Endothelial cell of umbilical vein (primary cell): ENCODE data around the gene GVQW3. TPM values are rescaled to one million over a fixed set of nuclear protein-coding genes. Genes with fewer than 3 reads are reported as not detected.

Experiments used
- Bru-seq: library from RNA; stranded (reverse); fragments of 400-500 nt; gene quantifications from one replicate; lab custom pipeline; 2021; lab: Mats Ljungman, UMichigan
- BruChase-seq, 2 experiments: library from RNA; stranded (reverse); fragments of 400-500 nt; gene quantifications; one replicate each; lab custom pipeline; 2021; lab: Mats Ljungman, UMichigan
- BruUV-seq: library from RNA; stranded (reverse); fragments of 400-500 nt; replicated peaks from 2 replicates; lab custom pipeline; 2021; lab: Mats Ljungman, UMichigan
- CTCF ChIA-PET: fragments of 300-600, 350-600 bp; sonication (Branson Sonifier 250); formaldehyde crosslinking; loops from one replicate; lab custom pipeline; 2021; ENCODE audit warnings: antibody characterized with exemption, inconsistent platforms; lab: Charles Lee
- POLR2A ChIA-PET: fragments of 300-600, 350-600 bp; sonication (Branson Sonifier 250); formaldehyde crosslinking; loops from one replicate; lab custom pipeline; 2021; ENCODE audit warnings: antibody characterized with exemption, inconsistent platforms; lab: Charles Lee
- DNase-seq: peaks from one replicate; pipeline ENCODE4 v3.0.0-alpha.2; 2011; ENCODE audit warnings: low read depth, low spot score
- FAIRE-seq: peaks from 2 replicates; lab custom pipeline; 2011; peaks lifted over from hg19 to GRCh38; lab: Jason Lieb, UNC
- H2AFZ ChIP-seq: 2 replicates; pipeline ENCODE4 v1.6.0; 2012; ENCODE audit warnings: low read depth, low read length, control low read depth, inconsistent platforms
- H3K27ac ChIP-seq: 2 replicates; pipeline ENCODE4 v1.5.1; 2011; ENCODE audit warnings: low read depth, mild to moderate bottlenecking, control low read depth, low read length, moderate library complexity; ENCODE audit not compliant: insufficient read depth
- H3K27me3 ChIP-seq, 2 experiments: 2 replicates each; pipeline versions ENCODE4 v1.6.0 to v1.6.1; 2011; ENCODE audit warnings: low read length in 2 of 2, mixed read lengths in 1 of 2; ENCODE audit not compliant: control insufficient read depth in 2 of 2, insufficient read depth in 2 of 2
- H3K36me3 ChIP-seq, 2 experiments: 2 replicates in 1 of 2; 3 replicates in 1 of 2; pipeline ENCODE4 v1.5.1; 2011; ENCODE audit warnings: low read length in 2 of 2, mild to moderate bottlenecking in 1 of 2, moderate library complexity in 1 of 2; ENCODE audit not compliant: control insufficient read depth in 2 of 2, insufficient read depth in 2 of 2; ENCODE audit errors: extremely low read depth in 1 of 2
- H3K4me1 ChIP-seq: 3 replicates; pipeline ENCODE4 v1.5.1; 2011; ENCODE audit warnings: mild to moderate bottlenecking, low read length; ENCODE audit not compliant: control insufficient read depth, insufficient read depth; ENCODE audit errors: extremely low read depth
- H3K4me2 ChIP-seq: 2 replicates; pipeline ENCODE4 v1.6.1; 2011; ENCODE audit warnings: low read length, control low read depth, mixed read lengths; ENCODE audit not compliant: insufficient read depth
- H3K4me3 ChIP-seq, 3 experiments: fragments of 200-600 bp in 1 of 3; sonication (generic), shearing (Covaris generic) in 1 of 3; replicated peaks in 1 of 3; 2 replicates each; pipeline ENCODE4 v1.5.1; 2011 to 2016; ENCODE audit warnings: control low read depth in 3 of 3, low read length in 3 of 3, mild to moderate bottlenecking in 2 of 3, inconsistent platforms in 1 of 3, low read depth in 1 of 3, moderate library complexity in 1 of 3; ENCODE audit not compliant: insufficient read depth in 1 of 3
- H3K79me2 ChIP-seq: 2 replicates; pipeline ENCODE4 v1.6.0; 2012; ENCODE audit warnings: low read length, inconsistent platforms; ENCODE audit not compliant: control insufficient read depth, insufficient read depth
- H3K9ac ChIP-seq: replicated peaks from 2 replicates; pipeline ENCODE3; 2011; ENCODE audit warnings: low read length, control low read depth; ENCODE audit not compliant: insufficient read depth; ENCODE audit errors: extremely low read depth
- H3K9me1 ChIP-seq: replicated peaks from 3 replicates; pipeline ENCODE4 v1.6.0; 2011; ENCODE audit warnings: mild to moderate bottlenecking, low read length; ENCODE audit not compliant: control insufficient read depth, insufficient read depth; ENCODE audit errors: extremely low read depth
- H3K9me3 ChIP-seq: replicated peaks from 2 replicates; pipeline ENCODE4 v1.5.1; 2012; ENCODE audit warnings: low read length, inconsistent platforms; ENCODE audit not compliant: control insufficient read depth, insufficient read depth
- H4K20me1 ChIP-seq: replicated peaks from 2 replicates; pipeline ENCODE3; 2011; ENCODE audit warnings: mild to moderate bottlenecking, low read length; ENCODE audit not compliant: control insufficient read depth, insufficient read depth; ENCODE audit errors: extremely low read depth
- EZH2 ChIP-seq: IDR thresholded peaks from 2 replicates; pipeline ENCODE4 v1.6.1; 2012; ENCODE audit warnings: borderline replicate concordance, low read depth, mild to moderate bottlenecking, moderate library complexity, low read length, inconsistent platforms; ENCODE audit not compliant: severe bottlenecking
- GATA2 ChIP-seq: IDR thresholded peaks from 2 replicates; pipeline ENCODE4 v1.7.0; 2011; ENCODE audit warnings: low read depth, mild to moderate bottlenecking, moderate library complexity, mixed read lengths, low read length; ENCODE audit not compliant: insufficient read length, insufficient read depth
- JUN ChIP-seq: IDR thresholded peaks from 2 replicates; pipeline ENCODE4 v1.6.1; 2011; ENCODE audit warnings: borderline replicate concordance, low read depth; ENCODE audit not compliant: insufficient read length, insufficient read depth
- POLR2A ChIP-seq: IDR thresholded peaks from 2 replicates; pipeline ENCODE4 v1.6.1; 2012; ENCODE audit warnings: low read depth, mild to moderate bottlenecking, control low read depth, low read length
- POLR2AphosphoS5 ChIP-seq: IDR thresholded peaks from 2 replicates; pipeline ENCODE4 v1.6.1; 2012; ENCODE audit warnings: low read depth, mild to moderate bottlenecking, control low read depth, low read length, moderate library complexity; ENCODE audit not compliant: insufficient read depth
- dilution Hi-C: fragments of 300-500 bp; cut with MboI; formaldehyde crosslinking; loops from one replicate; pipeline ENCODE4 v1.15.0; 2019; ENCODE audit warnings: low sequenced_read_pairs; ENCODE audit not compliant: extremely low pct_ligation_motif_present
- intact Hi-C: fragments of 100-400 bp; cut with micrococcal nuclease; formaldehyde crosslinking; loops from one replicate; pipeline ENCODE4 v1.10.0; 2022
- long read RNA-seq: library from polyadenylated mRNA; stranded (forward); transcript quantifications from one replicate; pipeline ENCODE4 v2.0.0, GENCODE V29; 2021
- polyA minus RNA-seq, 3 experiments: library from RNA; depleted of rRNA, polyadenylated mRNA; stranded (reverse); fragments of >200 nt; gene quantifications; 1 replicate in 1 of 3; 2 replicates in 2 of 3; pipeline ENCODE4 v1.2.3, GENCODE V29; 2011
- polyA plus RNA-seq, 4 experiments: library from polyadenylated mRNA; depleted of rRNA in 3 of 4; stranded (reverse) in 3 of 4; unstranded in 1 of 4; fragments of >200 nt; gene quantifications; 2 replicates each; pipeline versions ENCODE4 v1.2.1 to v1.2.3, GENCODE V29; 2011 to 2012; ENCODE audit warnings: missing spikeins in 1 of 4
- total RNA-seq: library from RNA; stranded (reverse); gene quantifications from 2 replicates; pipeline ENCODE4 v1.2.3, GENCODE V29; 2021
- TF ChIP-seq, protein P1 (sequence below), 2 donors: IDR thresholded peaks; 1 replicate in 1 of 2; 2 replicates in 1 of 2; pipeline ENCODE4 v1.5.1; 2011; ENCODE audit warnings: low read length in 2 of 2, mild to moderate bottlenecking in 2 of 2, moderate library complexity in 2 of 2, control low read depth in 1 of 2, inconsistent platforms in 1 of 2, low read depth in 1 of 2; ENCODE audit not compliant: insufficient read depth in 1 of 2; ENCODE audit errors: extremely low read depth in 1 of 2
- TF ChIP-seq, protein P2 (sequence below): IDR thresholded peaks from 2 replicates; pipeline ENCODE4 v1.6.1; 2011; ENCODE audit not compliant: insufficient read depth, insufficient read length

Gene GVQW3
- 0.99 and 2.8 TPM in 2 replicates for total RNA-seq
- polyA plus RNA-seq, result 0.97 and 1.0 TPM in 2 replicates
- 0.63 and 0.79 TPM in 2 replicates for polyA plus RNA-seq (2011; cell fraction: cytosol; rRNA removed)
- 3.4 and 4.0 TPM in 2 replicates for polyA plus RNA-seq (2011; cell fraction: nucleus; rRNA removed)
- polyA plus RNA-seq (2012), result 0.95 and 1.6 TPM in 2 replicates
- polyA minus RNA-seq, result 1.8 and 2.4 TPM in 2 replicates
- polyA minus RNA-seq (2011; cell fraction: cytosol; rRNA and poly(A)+ RNA removed), result 1.2 TPM
- polyA minus RNA-seq (2011; cell fraction: nucleus; rRNA and poly(A)+ RNA removed), result 1.7 and 2.7 TPM in 2 replicates
- Bru-seq, nascent RNA, result percentile 41 among the genes with signal in this experiment
- percentile 24 among the genes with signal in this experiment for BruChase-seq, experiment 1, labeled RNA remaining after a 6-hour chase
- BruChase-seq, experiment 2, labeled RNA remaining after a 2-hour chase, result percentile 36 among the genes with signal in this experiment
- long read RNA-seq, partial matches to known transcripts, result 0 of 4 reads
- long read RNA-seq, other reads (novel, unspliced or antisense), result 4 of 4 reads

DNA sequence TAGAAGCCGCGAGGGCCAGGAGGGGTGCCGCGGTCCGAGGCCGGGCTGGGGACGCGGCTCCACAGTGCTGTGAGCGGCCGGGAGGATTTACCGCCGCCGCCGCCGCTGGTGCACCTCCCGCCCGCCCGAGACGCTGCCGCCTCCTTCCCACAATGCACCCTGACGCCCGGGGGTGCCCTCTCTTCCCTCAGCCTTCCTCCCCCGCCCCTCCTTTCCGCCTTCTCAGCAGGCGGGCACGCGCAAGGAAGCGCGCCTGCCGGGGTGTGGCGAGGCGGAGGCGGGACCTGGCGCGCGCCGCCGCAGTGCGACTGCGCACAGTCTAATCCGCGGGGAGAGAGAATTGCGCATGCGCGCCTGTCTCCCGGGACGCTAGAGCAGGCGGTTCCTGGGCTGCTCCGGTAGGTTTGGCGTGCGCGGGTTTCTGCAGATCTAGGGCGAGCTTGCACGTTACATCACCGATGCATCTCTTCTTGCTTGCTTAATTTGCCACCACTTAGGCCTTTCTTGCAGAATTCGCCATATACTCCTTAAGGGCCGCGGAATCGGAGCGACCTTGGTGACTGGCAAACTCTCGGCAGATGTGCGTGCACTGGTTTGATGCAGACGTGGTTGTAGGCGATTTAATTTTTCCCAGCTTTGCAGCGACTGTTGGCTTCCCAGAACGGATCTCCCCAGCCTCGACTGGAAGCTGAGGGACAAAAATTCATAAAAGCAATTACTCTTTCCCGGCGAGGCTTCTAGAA, at the start of gene GVQW3, which contains the start of gene THAP12:
Gene GVQW3 (plus strand): TSS at position 347 of the 743 bp plus-strand sequence. CDS start 506 bp downstream, outside the sequence.
Gene THAP12 (minus strand): TSS at position 156 of the 743 bp plus-strand sequence. CDS start 296 bp downstream, outside the sequence.
- DNase-seq, result peak; percentile 99
- Histone ChIP-seq H3K27me3 (no peaks in the 10 kb centered on the region), H3K9me1 (no peaks in the 10 kb centered on the region), H3K36me3 (no peaks in the 10 kb centered on the region), H4K20me1 (no peaks in the 10 kb centered on the region), H2AFZ (peak within 1 kb of the TSS; percentile 99), H3K4me1 (peaks cover 18% of the 10 kb centered on the region), H3K4me3 (peak within 1 kb of the TSS; percentile 71 to 89 (median 82)), H3K9ac (peak within 1 kb of the TSS; percentile 58), H3K9me3 (no peaks in the 10 kb centered on the region), H3K4me2 (peak within 1 kb of the TSS; percentile 95), H3K79me2 (peaks cover 43% of the 10 kb centered on the region), H3K27ac (peak within 1 kb of the TSS; percentile 27)
- POLR2A ChIA-PET, result interaction anchor here (0.6 kb wide), 1 partner anchor 9 kb away, joined by 4 read pairs; no protein-coding TSS in a partner anchor
- intact Hi-C loops, result loop anchor here (1.0 to 5.0 kb wide), 4 partner anchors 63 to 291 kb away; partner anchors contain the start of genes LRRC32 and WNT11
- dilution Hi-C loops, result no loop called here
- no TSS peak for BruUV-seq
- TF ChIP-seq GATA2 (no peak), POLR2AphosphoS5 (peak; percentile 90), EZH2 (no peak), JUN (no peak), POLR2A (peak; percentile 82)
- TF ChIP-seq, protein P1, sequence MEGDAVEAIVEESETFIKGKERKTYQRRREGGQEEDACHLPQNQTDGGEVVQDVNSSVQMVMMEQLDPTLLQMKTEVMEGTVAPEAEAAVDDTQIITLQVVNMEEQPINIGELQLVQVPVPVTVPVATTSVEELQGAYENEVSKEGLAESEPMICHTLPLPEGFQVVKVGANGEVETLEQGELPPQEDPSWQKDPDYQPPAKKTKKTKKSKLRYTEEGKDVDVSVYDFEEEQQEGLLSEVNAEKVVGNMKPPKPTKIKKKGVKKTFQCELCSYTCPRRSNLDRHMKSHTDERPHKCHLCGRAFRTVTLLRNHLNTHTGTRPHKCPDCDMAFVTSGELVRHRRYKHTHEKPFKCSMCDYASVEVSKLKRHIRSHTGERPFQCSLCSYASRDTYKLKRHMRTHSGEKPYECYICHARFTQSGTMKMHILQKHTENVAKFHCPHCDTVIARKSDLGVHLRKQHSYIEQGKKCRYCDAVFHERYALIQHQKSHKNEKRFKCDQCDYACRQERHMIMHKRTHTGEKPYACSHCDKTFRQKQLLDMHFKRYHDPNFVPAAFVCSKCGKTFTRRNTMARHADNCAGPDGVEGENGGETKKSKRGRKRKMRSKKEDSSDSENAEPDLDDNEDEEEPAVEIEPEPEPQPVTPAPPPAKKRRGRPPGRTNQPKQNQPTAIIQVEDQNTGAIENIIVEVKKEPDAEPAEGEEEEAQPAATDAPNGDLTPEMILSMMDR (IDR thresholded peaks at IDR 0.05; ENCODE audit: extremely low read depth in 1 of 2, insufficient read depth in 1 of 2, low read depth in 1 of 2, low read length in 2 of 2), result peak; percentile 7 to 8
- TF ChIP-seq, protein P2, sequence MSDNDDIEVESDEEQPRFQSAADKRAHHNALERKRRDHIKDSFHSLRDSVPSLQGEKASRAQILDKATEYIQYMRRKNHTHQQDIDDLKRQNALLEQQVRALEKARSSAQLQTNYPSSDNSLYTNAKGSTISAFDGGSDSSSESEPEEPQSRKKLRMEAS, result peak; percentile 22
- peak; percentile 98 for FAIRE-seq
- CTCF ChIA-PET, result interaction anchor here (0.9 to 1.4 kb wide), 4 partner anchors 53 to 299 kb away, joined by 3 to 5 read pairs (median 4); no protein-coding TSS in a partner anchor
